ENCODE measurements around the gene PCDH17. TPM values are rescaled to one million over a fixed set of nuclear protein-coding genes. Genes with fewer than 3 reads are reported as not detected.

The PCDH17 gene
- total and polyA plus RNA-seq, 10 of the 15 experiments (the other 5 are each of a cell fraction or from before 2014, with no cell fraction given), result under 0.01 to 0.58 (median 0.07) TPM; not detected in 6

GRCh38 chr13:57583529-57583928 lies 48.0 kb upstream of the PCDH17 start:
- Histone ChIP-seq H2AFZ (ENCODE audit: control insufficient read depth, low read depth, low read length) (no peak overlapping the region), H3K36me3 (ENCODE audit: control insufficient read depth in 2 of 2, insufficient read depth in 2 of 2, low read length in 1 of 2) (no peaks in the 10 kb centered on the region), H3K9ac (ENCODE audit: control insufficient read depth, insufficient read depth, low read length) (no peak overlapping the region), H3K79me2 (ENCODE audit: control insufficient read depth, insufficient read depth, low read length) (no peaks in the 10 kb centered on the region), H3K4me2 (ENCODE audit: control insufficient read depth, insufficient read depth) (no peak overlapping the region), H3K4me1 (ENCODE audit: control insufficient read depth, insufficient read depth, low read length) (no peaks in the 10 kb centered on the region), H4K20me1 (ENCODE audit: control insufficient read depth, insufficient read depth) (no peaks in the 10 kb centered on the region), H3K4me3 (no peak overlapping the region), H3K27ac (ENCODE audit: control insufficient read depth, insufficient read depth) (no peak overlapping the region), H3K9me3 (replicated peaks; ENCODE audit: control insufficient read depth, insufficient read depth, low read length) (no peaks in the 10 kb centered on the region), H3K27me3 (replicated peaks in 1 of 2; ENCODE audit: control insufficient read depth in 2 of 2, insufficient read depth in 2 of 2, low read length in 1 of 2) (no peaks in the 10 kb centered on the region)
- intact Hi-C loops (cut with micrococcal nuclease; ENCODE audit: unreplicated experiment) (no loop called here), in situ Hi-C loops (cut with MboI) (no loop called here)
- ChIA-PET RAD21 (ENCODE audit: unreplicated experiment) (interaction anchor here (1.1 to 3.2 kb wide), 5 partner anchors 17 to 41 kb away, joined by 3 to 102 read pairs (median 12); no protein-coding TSS in a partner anchor), CTCF (interaction anchor here (4.3 to 5.0 kb wide), 2 partner anchors 41 to 44 kb away, joined by 29 to 117 read pairs; no protein-coding TSS in a partner anchor), POLR2A (interaction anchor here (1.2 to 2.6 kb wide), 3 partner anchors 12 to 41 kb away, joined by 3 to 12 read pairs (median 4); no protein-coding TSS in a partner anchor), SMC1A (ENCODE audit: uncharacterized antibody, unreplicated experiment) (interaction anchor here (1.3 to 6.8 kb wide), 4 partner anchors 8 to 40 kb away, joined by 7 to 110 read pairs (median 12); no protein-coding TSS in a partner anchor)
- 0% methylated on average over 1 of the region's 1 CpG for WGBS (ENCODE audit: insufficient coverage, insufficient replicate concordance, low lambda C conversion rate, missing lambda C conversion rate)
- FAIRE-seq (no peak), DNase-seq (ENCODE audit: low read depth, low spot score) (no peak), ATAC-seq (no peak)
- no peak for TF ChIP-seq PAX5 (IDR thresholded peaks at IDR 0.05; ENCODE audit: borderline replicate concordance, low read depth, low read length)
- TF ChIP-seq ZBTB11 (CRISPR knock-in tag; IDR thresholded peaks at IDR 0.05), result no peak
- no peak for TF ChIP-seq ATF7 (IDR thresholded peaks at IDR 0.05; ENCODE audit: low read depth)
- TF ChIP-seq, protein P1, sequence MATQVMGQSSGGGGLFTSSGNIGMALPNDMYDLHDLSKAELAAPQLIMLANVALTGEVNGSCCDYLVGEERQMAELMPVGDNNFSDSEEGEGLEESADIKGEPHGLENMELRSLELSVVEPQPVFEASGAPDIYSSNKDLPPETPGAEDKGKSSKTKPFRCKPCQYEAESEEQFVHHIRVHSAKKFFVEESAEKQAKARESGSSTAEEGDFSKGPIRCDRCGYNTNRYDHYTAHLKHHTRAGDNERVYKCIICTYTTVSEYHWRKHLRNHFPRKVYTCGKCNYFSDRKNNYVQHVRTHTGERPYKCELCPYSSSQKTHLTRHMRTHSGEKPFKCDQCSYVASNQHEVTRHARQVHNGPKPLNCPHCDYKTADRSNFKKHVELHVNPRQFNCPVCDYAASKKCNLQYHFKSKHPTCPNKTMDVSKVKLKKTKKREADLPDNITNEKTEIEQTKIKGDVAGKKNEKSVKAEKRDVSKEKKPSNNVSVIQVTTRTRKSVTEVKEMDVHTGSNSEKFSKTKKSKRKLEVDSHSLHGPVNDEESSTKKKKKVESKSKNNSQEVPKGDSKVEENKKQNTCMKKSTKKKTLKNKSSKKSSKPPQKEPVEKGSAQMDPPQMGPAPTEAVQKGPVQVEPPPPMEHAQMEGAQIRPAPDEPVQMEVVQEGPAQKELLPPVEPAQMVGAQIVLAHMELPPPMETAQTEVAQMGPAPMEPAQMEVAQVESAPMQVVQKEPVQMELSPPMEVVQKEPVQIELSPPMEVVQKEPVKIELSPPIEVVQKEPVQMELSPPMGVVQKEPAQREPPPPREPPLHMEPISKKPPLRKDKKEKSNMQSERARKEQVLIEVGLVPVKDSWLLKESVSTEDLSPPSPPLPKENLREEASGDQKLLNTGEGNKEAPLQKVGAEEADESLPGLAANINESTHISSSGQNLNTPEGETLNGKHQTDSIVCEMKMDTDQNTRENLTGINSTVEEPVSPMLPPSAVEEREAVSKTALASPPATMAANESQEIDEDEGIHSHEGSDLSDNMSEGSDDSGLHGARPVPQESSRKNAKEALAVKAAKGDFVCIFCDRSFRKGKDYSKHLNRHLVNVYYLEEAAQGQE (IDR thresholded peaks at IDR 0.05; ENCODE audit: low read depth, low read length), result no peak
- TF ChIP-seq, protein P2, sequence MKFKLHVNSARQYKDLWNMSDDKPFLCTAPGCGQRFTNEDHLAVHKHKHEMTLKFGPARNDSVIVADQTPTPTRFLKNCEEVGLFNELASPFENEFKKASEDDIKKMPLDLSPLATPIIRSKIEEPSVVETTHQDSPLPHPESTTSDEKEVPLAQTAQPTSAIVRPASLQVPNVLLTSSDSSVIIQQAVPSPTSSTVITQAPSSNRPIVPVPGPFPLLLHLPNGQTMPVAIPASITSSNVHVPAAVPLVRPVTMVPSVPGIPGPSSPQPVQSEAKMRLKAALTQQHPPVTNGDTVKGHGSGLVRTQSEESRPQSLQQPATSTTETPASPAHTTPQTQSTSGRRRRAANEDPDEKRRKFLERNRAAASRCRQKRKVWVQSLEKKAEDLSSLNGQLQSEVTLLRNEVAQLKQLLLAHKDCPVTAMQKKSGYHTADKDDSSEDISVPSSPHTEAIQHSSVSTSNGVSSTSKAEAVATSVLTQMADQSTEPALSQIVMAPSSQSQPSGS (IDR thresholded peaks at IDR 0.05; ENCODE audit: low read length), result no peak
- TF ChIP-seq TCF12 (IDR thresholded peaks at IDR 0.05; ENCODE audit: low read depth, low read length), result no peak
- no peak for TF ChIP-seq HCFC1 (IDR thresholded peaks at IDR 0.05; ENCODE audit: low read length)
- no peak for TF ChIP-seq NFYB (IDR thresholded peaks at IDR 0.05; ENCODE audit: insufficient read depth, low read depth, low read length)
- no peak for TF ChIP-seq PKNOX1 (IDR thresholded peaks at IDR 0.05)
- TF ChIP-seq ZNF384 (IDR thresholded peaks at IDR 0.05; ENCODE audit: borderline replicate concordance, low read depth, low read length), result no peak
- no peak for TF ChIP-seq ESRRA (IDR thresholded peaks at IDR 0.05; ENCODE audit: low read length)
- no peak for TF ChIP-seq NFYA (IDR thresholded peaks at IDR 0.05; ENCODE audit: borderline replicate concordance, low read depth, low read length)
- TF ChIP-seq NFXL1 (IDR thresholded peaks at IDR 0.05; ENCODE audit: borderline replicate concordance), result no peak
- no peak for TF ChIP-seq HDAC6 (IDR thresholded peaks at IDR 0.05; ENCODE audit: unreplicated experiment)
- TF ChIP-seq STAT1 (conservative IDR thresholded peaks at IDR 0.05), result no peak
- TF ChIP-seq HDAC2 (IDR thresholded peaks at IDR 0.05), result no peak
- BruUV-seq (replicated peaks), result no TSS peak

All from GM12878 (cell line).